Motor neuron (in vitro differentiated cells): Measurements from ENCODE around the gene POGK. TPM values are rescaled to one million over a fixed set of nuclear protein-coding genes. Genes with fewer than 3 reads are reported as not detected.
"Not testable (repeated sequence)": the region's sequence is repeated elsewhere in the genome, so short reads cannot be mapped to it uniquely, and the experiment has no call there.

Experiments used
- ATAC-seq, 8 experiments: fragments of 200-7000 bp; cut with Tn5 transposase; replicated peaks in 6 of 8; 2 replicates each; pipeline ENCODE4 v1.8.0; 2021; ENCODE audit warnings: mild to moderate bottlenecking in 8 of 8, moderate library complexity in 8 of 8
- H3K27ac ChIP-seq, 2 donors: fragments of 250-450 bp; sonication (Bioruptor Pico); 2 replicates each; pipeline ENCODE4 v1.9.0; 2021; ENCODE audit warnings: antibody characterized with exemption in 2 of 2, mild to moderate bottlenecking in 2 of 2, moderate library complexity in 1 of 2
- H3K4me1 ChIP-seq, 2 donors: fragments of 250-450 bp; sonication (Bioruptor Pico); replicated peaks in 1 of 2; 2 replicates each; pipeline ENCODE4 v1.6.1; 2021; ENCODE audit warnings: antibody characterized with exemption in 2 of 2, mild to moderate bottlenecking in 2 of 2, moderate library complexity in 1 of 2
- H3K4me3 ChIP-seq, 5 donors: fragments of 250-450 bp; sonication (Bioruptor Pico); 2 replicates each; pipeline ENCODE4 v1.9.0; 2021; ENCODE audit warnings: antibody characterized with exemption in 5 of 5, mild to moderate bottlenecking in 5 of 5, moderate library complexity in 4 of 5
- WGBS, 10 experiments: fragments of 450-650 bp; shearing (Covaris generic); methylation state at CpG; one replicate each; pipeline ENCODE4 v1.0.0; 2022; 5-methylcytosine and 5-hydroxymethylcytosine counted together
- in situ Hi-C, 9 experiments: fragments of 400-800 bp; cut with MboI; loops; one replicate each; pipeline ENCODE4 v1.15.0; 2021; ENCODE audit warnings: low sequenced_read_pairs in 9 of 9, low pct_unique_long_range_greater_than_20kb in 2 of 9; ENCODE audit not compliant: unreplicated experiment in 9 of 9
- total RNA-seq, 8 experiments: library from RNA; unstranded; fragments of 300-600 nt; gene quantifications; 2 replicates each; pipeline versions ENCODE4 v1.2.3 to v1.2.4, GENCODE V29; 2022

Gene POGK
- total RNA-seq, 8 experiments from 2014 or later = 16.7 to 57.8 (median 33.9) TPM

- in situ Hi-C loops = no loop called here
- Histone ChIP-seq H3K4me3 (no peak overlapping the region), H3K4me1 (peaks cover 4 to 7% of the 10 kb centered on the region in 2 donors), H3K27ac (no peak overlapping the region)
- ATAC-seq = no peak
- 60 to 100% (median 76%) methylated on average over 1 to 3 of the region's 3 CpGs for WGBS, 10 experiments
Measured at GRCh38 chr1:166869318-166870099, 30.2 kb downstream of the POGK start.

DNA sequence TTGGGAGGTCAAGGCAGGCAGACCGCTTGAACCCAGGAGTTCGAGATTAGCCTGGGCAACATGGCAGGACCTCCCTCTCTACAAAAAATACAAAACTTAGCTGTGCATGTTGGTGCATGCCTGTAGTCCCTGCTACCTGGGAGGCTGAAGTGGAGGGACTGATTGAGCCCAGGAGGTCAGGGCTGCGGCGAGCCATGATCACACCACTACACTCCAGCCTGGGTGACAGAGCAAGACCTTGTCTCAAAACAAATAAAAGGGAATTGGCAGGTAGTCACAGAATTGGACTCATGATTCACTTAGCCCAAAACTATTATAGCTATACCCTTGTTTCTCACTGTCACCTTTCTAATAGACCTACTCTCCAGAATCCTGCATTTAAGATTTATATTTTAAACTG, 31.3 kb downstream of the POGK start:
- ATAC-seq = no peak
- peaks cover 10 to 11% of the 10 kb centered on the region in 2 donors for H3K4me1 ChIP-seq
- 88 to 100% (median 93%) methylated on average over 4 of the region's 4 CpGs; no CpG with 5 or more reads in 6 of the 10 experiments for WGBS, 10 experiments
- no peak overlapping the region for H3K27ac ChIP-seq
- no peak overlapping the region for H3K4me3 ChIP-seq
- in situ Hi-C loops = no loop called here

GRCh38 chr1:166874464-166874863, 35.2 kb downstream of the POGK start:
- H3K4me3 ChIP-seq = no peak overlapping the region
- in situ Hi-C loops = no loop called here
- WGBS, 10 experiments = 87 to 100% (median 92%) methylated on average over 3 to 8 of the region's 8 CpGs; no CpG with 5 or more reads in 1 of the 10 experiments
- H3K27ac ChIP-seq = no peak overlapping the region
- ATAC-seq = no peak
- peaks cover 10 to 13% of the 10 kb centered on the region in 2 donors for H3K4me1 ChIP-seq

- in situ Hi-C loops = no loop called here
- Histone ChIP-seq H3K4me3 (peak overlapping the region; percentile 64 to 91 (median 81)), H3K4me1 (peaks cover 5 to 10% of the 10 kb centered on the region in 2 donors), H3K27ac (peak overlapping the region; percentile 87 to 97)
- 0 to 61% (median 31%) methylated on average over 1 to 7 of the region's 8 CpGs; no CpG with 5 or more reads in 1 of the 10 experiments for WGBS, 10 experiments
- no peak for ATAC-seq
Measured at GRCh38 chr1:166875302-166875733, 36.0 kb downstream of the POGK start.

DNA sequence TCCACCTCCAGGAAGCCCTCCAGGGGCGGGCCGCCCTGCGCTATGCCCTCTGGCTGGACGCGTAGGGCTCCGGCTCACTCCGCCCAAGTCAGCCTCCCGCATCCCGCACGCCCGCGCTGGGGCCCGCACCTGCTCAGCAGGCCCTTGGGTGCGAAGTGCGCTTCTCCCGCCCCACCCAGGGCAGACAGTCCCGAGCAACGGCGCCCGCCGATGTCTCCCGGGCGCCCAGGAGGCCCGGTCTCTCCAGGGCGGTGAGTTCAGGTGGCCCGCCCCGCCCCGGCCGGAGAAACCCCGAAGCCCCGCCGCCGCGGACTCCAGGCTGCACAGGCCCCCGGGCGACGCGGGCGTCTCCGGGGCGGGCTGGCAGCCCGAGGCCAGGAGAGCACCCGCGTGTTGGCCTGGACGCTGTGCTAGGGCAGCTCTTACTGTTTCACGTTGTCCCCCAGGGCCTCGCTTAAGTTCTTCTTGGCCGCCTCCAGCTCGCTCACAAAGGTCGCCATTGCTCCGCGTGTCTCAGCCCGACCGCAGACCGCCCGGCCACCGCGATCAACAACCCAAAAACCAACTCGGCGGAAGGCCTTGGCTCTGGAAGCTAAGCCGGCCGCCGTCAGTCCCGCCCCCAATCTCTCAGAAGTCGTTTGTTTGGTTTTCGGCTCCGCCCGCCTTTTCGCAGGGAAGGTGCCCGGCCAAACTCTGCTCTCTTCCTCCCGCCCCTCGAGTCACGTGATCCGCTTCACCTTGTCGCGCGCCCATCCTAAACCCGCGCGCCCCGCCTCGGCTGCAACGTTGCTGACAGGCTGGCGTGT, 36.7 kb downstream of the POGK start, which contains the start of gene TADA1:
Gene TADA1, minus strand, starts transcription at position 531 of the 806 bp plus-strand sequence. Its CDS starts 31 bp downstream, at position 500.
- in situ Hi-C loops = no loop called here
- 0 to 3% (median 0%) methylated on average over 5 to 33 of the region's 84 CpGs; no CpG with 5 or more reads in 3 of the 10 experiments for WGBS, 10 experiments
- peaks cover 3 to 10% of the 10 kb centered on the region in 2 donors for H3K4me1 ChIP-seq
- peak; percentile 88 to 93 (median 91) for ATAC-seq
- peak within 1 kb of the TSS; percentile 87 to 97 for H3K27ac ChIP-seq
- peak within 1 kb of the TSS; percentile 64 to 91 (median 81) for H3K4me3 ChIP-seq

- ATAC-seq = peak in 1 of 8 experiments; percentile 0
- H3K4me1 ChIP-seq = peaks cover 3 to 10% of the 10 kb centered on the region in 2 donors
- H3K27ac ChIP-seq = peak overlapping the region; percentile 55 to 56
- in situ Hi-C loops = no loop called here
- H3K4me3 ChIP-seq = peak overlapping the region; percentile 64 to 91 (median 81)
- WGBS, 10 experiments = 0 to 10% (median 3%) methylated on average over 1 to 7 of the region's 7 CpGs; no CpG with 5 or more reads in 1 of the 10 experiments
Measured at GRCh38 chr1:166876540-166876838, 37.2 kb downstream of the POGK start.

- H3K27ac ChIP-seq, H3K4me1 ChIP-seq, in situ Hi-C loops, ATAC-seq, H3K4me3 ChIP-seq: not testable (repeated sequence)
- 84 to 100% (median 96%) methylated on average over 1 to 5 of the region's 21 CpGs; no CpG with 5 or more reads in 5 of the 10 experiments for WGBS, 10 experiments
Measured at GRCh38 chr1:166878173-166878917, 39.1 kb downstream of the POGK start.

GRCh38 chr1:166882893-166883292, 43.6 kb downstream of the POGK start:
- no peak for ATAC-seq
- in situ Hi-C loops = no loop called here
- no peak overlapping the region for H3K4me3 ChIP-seq
- no peak overlapping the region for H3K27ac ChIP-seq
- WGBS, 10 experiments = 0 to 94% (median 50%) methylated on average over 1 to 2 of the region's 2 CpGs; no CpG with 5 or more reads in 1 of the 10 experiments
- peaks cover 1 to 3% of the 10 kb centered on the region in 2 donors for H3K4me1 ChIP-seq

DNA sequence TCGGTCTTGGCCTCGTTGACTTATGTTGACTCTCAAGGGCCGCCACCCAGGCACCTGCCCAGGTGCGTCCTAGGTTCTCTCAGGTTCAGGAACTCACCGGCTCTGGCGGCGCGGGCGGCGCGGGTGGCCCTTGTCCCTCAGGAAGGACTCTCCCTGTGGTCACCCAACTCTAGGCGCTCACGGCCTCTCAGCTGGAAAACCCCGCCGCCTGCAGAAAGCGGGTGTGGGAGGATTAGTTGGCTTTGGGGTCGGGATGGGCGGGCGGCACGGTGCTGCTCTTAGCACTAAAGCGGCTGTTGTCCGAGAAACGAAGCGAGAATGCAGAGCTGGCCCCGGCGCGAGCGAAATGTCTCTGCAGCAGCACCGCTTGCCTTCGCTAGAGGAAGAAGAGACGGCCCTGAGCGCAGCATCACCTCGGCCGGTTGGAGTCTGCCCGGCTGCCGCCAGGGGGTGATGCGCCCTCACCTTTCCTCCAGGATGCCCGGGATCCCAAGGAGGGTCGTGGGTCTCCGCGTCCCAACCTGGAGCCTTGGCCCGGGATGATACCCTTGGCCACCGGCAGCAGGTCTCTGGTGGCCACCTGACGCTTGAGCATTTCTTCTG, 44.9 kb downstream of the POGK start:
- H3K4me1 ChIP-seq = peaks cover 13 to 14% of the 10 kb centered on the region in 2 donors
- no peak overlapping the region for H3K4me3 ChIP-seq
- in situ Hi-C loops = no loop called here
- 45 to 65% (median 60%) methylated on average over 5 to 39 of the region's 44 CpGs; no CpG with 5 or more reads in 6 of the 10 experiments for WGBS, 10 experiments
- ATAC-seq = peak; percentile 68 to 97 (median 78)
- H3K27ac ChIP-seq = no peak overlapping the region

- H3K27ac ChIP-seq = no peak overlapping the region
- in situ Hi-C loops = no loop called here
- 76 to 100% (median 93%) methylated on average over 1 to 3 of the region's 3 CpGs; no CpG with 5 or more reads in 3 of the 10 experiments for WGBS, 10 experiments
- peaks cover 13 to 15% of the 10 kb centered on the region in 2 donors for H3K4me1 ChIP-seq
- H3K4me3 ChIP-seq = no peak overlapping the region
- ATAC-seq = no peak
Measured at GRCh38 chr1:166884971-166885370, 45.7 kb downstream of the POGK start.

DNA sequence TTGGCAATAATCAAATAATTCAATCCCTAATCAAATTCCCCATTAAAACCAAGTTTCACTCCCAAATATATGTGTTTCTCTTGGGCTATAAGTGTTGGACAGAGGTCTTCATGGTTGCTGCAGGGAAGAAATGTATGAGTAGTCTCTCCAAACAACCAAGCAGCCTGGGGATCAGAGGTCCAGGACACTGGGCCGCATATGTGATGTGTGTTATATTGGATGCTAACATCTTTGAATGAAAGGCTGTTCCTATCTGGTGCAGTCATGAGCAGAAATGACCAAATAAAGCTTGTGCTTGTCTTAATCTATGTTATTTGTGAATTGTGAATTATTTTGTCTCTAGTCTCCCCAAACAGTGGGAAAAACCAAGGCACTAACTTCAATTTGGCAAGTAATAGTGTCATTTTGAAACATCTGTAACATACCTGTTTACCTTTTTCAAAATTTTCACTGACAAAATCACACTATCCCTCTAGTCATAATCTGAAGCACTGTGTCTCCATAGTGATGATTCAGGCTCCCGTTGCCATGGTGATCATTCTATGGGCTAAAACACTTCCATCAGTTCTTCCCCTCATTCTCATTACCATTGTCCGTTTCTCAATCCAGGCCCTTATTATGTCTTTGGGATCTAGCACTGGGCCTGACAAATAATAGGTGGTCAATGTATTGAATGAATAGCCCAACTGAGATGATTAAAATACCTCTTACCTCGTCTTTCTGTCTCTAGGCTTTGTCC, 49.3 kb downstream of the POGK start:
- in situ Hi-C loops = no loop called here
- Histone ChIP-seq H3K27ac (no peak overlapping the region), H3K4me3 (no peak overlapping the region), H3K4me1 (peaks cover 13 to 15% of the 10 kb centered on the region in 2 donors)
- ATAC-seq = peak; percentile 10 to 91 (median 84)
- 0 to 85% (median 38%) methylated on average over 1 to 4 of the region's 4 CpGs; no CpG with 5 or more reads in 1 of the 10 experiments for WGBS, 10 experiments

- no peak overlapping the region for H3K27ac ChIP-seq
- in situ Hi-C loops = no loop called here
- peaks cover 13 to 15% of the 10 kb centered on the region in 2 donors for H3K4me1 ChIP-seq
- H3K4me3 ChIP-seq = no peak overlapping the region
- ATAC-seq = peak in 3 of 8 experiments; percentile 59 to 69 (median 65)
Measured at GRCh38 chr1:166889776-166890175, 50.5 kb downstream of the POGK start.
